ENCODE results near the gene PDGFA.

The PDGFA gene

DNA sequence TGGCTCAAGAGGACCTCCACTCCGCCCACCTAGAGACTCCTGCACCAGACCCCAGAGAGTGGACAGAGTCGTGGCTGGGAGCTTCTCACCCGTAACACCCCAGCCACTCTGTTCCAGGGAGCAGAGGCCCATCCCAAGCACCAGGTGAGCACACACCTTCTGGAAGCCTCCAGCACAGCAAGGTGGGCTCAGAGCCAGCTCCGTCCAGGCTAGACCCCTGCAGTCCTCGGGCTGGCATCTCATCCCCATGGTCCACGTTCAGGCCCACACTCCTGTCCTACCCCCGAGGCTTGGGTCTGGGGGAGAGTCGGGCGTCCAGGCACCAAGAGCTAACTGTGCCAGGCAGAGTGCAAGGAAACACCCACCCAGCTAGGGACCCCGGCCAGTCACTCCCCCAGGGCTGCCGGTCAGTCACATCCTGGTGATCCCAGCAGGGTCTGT, 13.2 kb downstream of the PDGFA start:
- Histone ChIP-seq H3K4me3 (no peak overlapping the region), H3K27ac (peak overlapping the region; percentile 48 to 100)
- peak; percentile 70 for DNase-seq (ENCODE audit: low spot score)
- TF ChIP-seq, protein P1, sequence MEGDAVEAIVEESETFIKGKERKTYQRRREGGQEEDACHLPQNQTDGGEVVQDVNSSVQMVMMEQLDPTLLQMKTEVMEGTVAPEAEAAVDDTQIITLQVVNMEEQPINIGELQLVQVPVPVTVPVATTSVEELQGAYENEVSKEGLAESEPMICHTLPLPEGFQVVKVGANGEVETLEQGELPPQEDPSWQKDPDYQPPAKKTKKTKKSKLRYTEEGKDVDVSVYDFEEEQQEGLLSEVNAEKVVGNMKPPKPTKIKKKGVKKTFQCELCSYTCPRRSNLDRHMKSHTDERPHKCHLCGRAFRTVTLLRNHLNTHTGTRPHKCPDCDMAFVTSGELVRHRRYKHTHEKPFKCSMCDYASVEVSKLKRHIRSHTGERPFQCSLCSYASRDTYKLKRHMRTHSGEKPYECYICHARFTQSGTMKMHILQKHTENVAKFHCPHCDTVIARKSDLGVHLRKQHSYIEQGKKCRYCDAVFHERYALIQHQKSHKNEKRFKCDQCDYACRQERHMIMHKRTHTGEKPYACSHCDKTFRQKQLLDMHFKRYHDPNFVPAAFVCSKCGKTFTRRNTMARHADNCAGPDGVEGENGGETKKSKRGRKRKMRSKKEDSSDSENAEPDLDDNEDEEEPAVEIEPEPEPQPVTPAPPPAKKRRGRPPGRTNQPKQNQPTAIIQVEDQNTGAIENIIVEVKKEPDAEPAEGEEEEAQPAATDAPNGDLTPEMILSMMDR (IDR thresholded peaks at IDR 0.05) = no peak

DNA sequence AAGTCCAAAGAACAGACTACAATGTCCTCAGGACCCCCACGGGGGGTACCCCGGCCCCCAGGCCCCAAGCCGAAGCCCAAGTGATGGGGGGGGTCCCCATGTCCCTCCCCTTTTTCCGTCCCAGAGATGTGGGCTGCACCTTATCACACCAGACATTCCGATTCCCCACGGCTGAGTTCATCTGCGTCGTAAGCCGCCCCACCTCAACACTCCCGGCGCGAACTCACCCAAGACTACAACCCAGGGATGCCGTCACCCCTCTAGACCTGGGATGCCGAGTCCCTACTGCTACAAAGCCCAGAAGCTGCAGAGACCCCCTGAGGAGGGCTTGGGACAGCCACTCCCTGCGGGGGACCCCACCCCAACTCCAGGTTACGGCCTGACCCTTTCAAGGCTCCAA, 14.5 kb downstream of the PDGFA start:
- TF ChIP-seq, protein P1 (IDR thresholded peaks at IDR 0.05) = no peak
- H3K4me3 ChIP-seq = no peak overlapping the region
- peak overlapping the region; percentile 75 to 86 for H3K27ac ChIP-seq
- peak; percentile 72 for DNase-seq (ENCODE audit: low spot score)

DNA sequence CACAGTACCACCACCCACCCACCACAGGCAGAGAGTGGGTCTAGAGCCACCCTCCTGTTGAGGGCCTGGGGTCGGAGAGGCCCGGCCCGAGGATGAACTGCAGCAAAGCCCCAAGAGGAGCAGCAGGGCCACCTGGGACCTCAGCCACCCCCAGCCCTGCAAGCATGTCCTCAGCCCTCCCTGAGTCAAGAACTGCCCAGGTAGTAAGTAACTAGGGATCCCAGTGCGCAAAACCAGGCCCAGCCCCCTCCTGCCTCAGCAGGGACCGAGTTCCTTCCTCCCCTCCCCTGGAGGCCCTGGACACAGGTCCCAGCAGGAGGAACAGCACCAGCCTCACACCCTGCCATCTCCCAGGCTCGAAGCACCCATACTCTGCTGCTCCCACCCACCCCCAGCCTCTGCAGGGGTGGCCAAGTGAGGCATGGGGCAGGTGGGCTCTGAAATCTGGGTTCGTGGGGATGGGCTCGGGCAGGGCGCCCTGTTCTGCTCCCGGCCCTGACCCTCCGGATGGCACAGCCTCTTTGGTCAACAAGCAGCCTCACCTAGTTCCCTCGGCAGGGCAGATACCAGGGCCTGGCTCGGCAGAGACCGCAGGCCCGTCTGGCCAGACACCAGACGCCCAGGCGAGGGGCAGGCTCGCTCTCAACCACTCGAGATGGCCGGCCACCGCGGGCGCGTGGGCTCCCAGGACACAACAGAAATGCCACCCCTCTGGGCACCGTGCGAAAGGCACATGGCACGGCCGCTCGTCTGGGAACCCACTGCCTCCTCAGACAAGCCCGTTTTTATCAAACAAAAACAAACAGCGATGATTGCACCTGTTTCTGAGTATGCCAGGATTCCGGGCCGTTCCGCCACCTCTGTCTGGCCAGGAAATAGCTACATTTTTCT, 15.2 kb downstream of the PDGFA start:
- TF ChIP-seq, protein P1 (IDR thresholded peaks at IDR 0.05) = no peak
- DNase-seq (ENCODE audit: low spot score) = peak; percentile 71
- H3K4me3 ChIP-seq = peak overlapping the region; percentile 38

DNA sequence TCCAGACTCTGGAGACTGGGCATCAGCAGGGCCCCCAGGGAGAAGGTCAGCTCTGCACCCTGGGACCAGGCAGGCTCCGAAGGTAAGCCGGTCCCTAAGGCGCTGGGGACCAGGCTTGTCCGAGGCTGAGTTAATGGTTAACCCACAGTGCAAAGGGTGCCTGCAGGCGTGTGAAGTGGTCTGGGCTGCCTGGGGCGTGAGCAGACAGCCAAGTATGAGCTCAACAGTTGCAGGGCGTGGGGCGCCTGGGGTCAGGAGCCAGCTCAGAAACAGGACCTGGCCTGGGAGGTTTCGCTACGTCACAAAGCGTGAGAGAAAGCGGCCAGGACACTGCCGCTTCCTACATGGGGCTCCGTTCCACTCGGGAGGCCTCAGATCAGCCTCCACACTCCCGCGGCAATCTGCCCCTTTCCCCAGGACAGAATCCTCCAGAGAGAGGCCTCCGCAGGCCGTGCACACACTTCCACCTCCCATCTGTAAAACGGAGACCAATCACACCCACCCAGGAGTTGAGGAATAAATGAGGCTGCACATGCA, 16.0 kb downstream of the PDGFA start:
- Histone ChIP-seq H3K27ac (peak overlapping the region; percentile 75 to 86), H3K4me3 (peak overlapping the region; percentile 38)
- peak; percentile 79 for DNase-seq (ENCODE audit: low spot score)
- TF ChIP-seq, protein P1 (IDR thresholded peaks at IDR 0.05) = no peak

More for the DNA sequence above, 15.2 kb downstream of the PDGFA start:
- peak overlapping the region; percentile 75 to 86 for H3K27ac ChIP-seq

DNA sequence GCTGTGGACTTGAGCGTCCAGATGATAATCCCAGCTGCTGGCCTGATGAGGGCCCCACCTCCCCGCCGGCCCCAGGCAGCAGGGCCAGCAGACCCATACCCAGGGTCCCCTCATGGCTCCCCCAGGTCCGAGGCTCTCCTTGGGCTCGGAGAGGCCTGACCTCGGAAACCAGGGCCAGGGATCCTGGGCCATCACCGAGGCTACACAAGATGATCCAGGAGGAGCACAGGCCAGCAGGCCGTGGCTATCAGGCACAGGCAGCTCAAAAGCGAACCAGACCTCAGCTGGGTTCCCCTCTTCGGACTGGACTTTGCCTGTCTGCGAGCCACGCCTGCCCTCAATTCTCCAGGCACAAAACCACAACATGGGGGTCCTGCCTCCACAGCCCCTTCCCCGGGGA, 17.4 kb downstream of the PDGFA start:
- TF ChIP-seq, protein P1 (IDR thresholded peaks at IDR 0.05) = no peak
- H3K4me3 ChIP-seq = no peak overlapping the region
- H3K27ac ChIP-seq = peak overlapping the region in 1 of 2 donors; percentile 86
- no peak for DNase-seq (ENCODE audit: low spot score)

DNA sequence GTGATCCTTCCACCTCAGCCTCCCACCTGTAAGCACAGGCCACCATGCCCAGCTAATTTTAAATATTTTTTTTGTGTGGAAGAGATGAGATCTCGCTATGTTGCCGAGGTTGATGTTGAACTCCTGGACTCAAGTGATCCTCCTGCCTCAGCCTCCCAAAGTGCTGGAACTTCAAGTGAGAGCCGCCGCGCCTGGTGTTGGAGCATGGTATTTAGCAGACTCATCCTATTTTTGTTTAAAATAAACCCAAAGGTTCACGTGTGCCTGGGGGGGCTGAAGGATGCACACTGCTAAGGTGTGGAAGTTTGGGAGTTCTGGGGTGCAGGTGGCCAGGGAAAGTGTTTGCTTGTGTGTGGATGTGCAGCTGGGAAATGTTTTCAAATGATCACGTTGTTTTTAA, 18.1 kb downstream of the PDGFA start:
- Histone ChIP-seq H3K27ac (peak overlapping the region in 1 of 2 donors; percentile 84), H3K4me3 (no peak overlapping the region)
- TF ChIP-seq, protein P1 (IDR thresholded peaks at IDR 0.05) = no peak
- DNase-seq (ENCODE audit: low spot score) = no peak
